Stomach (tissue), 9 donors: ENCODE results near the gene MTF1. TPM values are rescaled to one million over a fixed set of nuclear protein-coding genes. Genes with fewer than 3 reads are reported as not detected.

Experiments used
- DNase-seq, 2 donors: peaks; one replicate each; pipeline versions ENCODE4 v3.0.0 to v3.0.0-alpha.2; 2013 to 2019
- H3K27ac ChIP-seq, 5 donors: fragments of 200-600 bp in 4 of 5; sonication (generic) in 4 of 5; one replicate each; pipeline ENCODE4 v1.5.1; 2013 to 2019; ENCODE audit warnings: mild to moderate bottlenecking in 1 of 5, moderate library complexity in 1 of 5
- H3K27me3 ChIP-seq, 3 donors: fragments of 200-600 bp; sonication (generic); one replicate each; pipeline ENCODE4 v1.5.1; 2017 to 2019; ENCODE audit warnings: mixed run types in 1 of 3
- H3K36me3 ChIP-seq, 4 donors: fragments of 200-600 bp; sonication (generic); 1 replicate in 3 of 4; 2 replicates in 1 of 4; pipeline ENCODE4 v1.5.1; 2016 to 2019
- H3K4me1 ChIP-seq, 4 donors: fragments of 200-600 bp; sonication (generic); one replicate each; pipeline ENCODE4 v1.5.1; 2016 to 2019
- H3K4me3 ChIP-seq, 4 donors: fragments of 200-600 bp; sonication (generic) in 3 of 4; one replicate each; pipeline ENCODE4 v1.5.1; 2016 to 2019; ENCODE audit warnings: mild to moderate bottlenecking in 1 of 4
- H3K9me3 ChIP-seq, 4 donors: fragments of 200-600 bp; sonication (generic); one replicate each; pipeline ENCODE4 v1.5.1; 2016 to 2019
- EP300 ChIP-seq: sonication (generic); formaldehyde crosslinking; IDR thresholded peaks from one replicate; pipeline ENCODE4 v1.6.1; 2017; ENCODE audit warnings: antibody characterized with exemption
- POLR2A ChIP-seq, 4 donors: fragments of 450-650 bp; IDR thresholded peaks; one replicate each; pipeline ENCODE4 v1.6.1; 2016; ENCODE audit warnings: antibody characterized with exemption in 4 of 4, control low read depth in 2 of 4, mild to moderate bottlenecking in 1 of 4, moderate library complexity in 1 of 4
- POLR2AphosphoS5 ChIP-seq, 3 donors: sonication (generic); formaldehyde crosslinking; IDR thresholded peaks; one replicate each; pipeline ENCODE4 v1.6.1; 2016; ENCODE audit warnings: antibody characterized with exemption in 3 of 3
- WGBS, 5 donors: extraction: QIAGEN DNeasy Blood & Tissue Kit in 3 of 5; methylation state at CpG; one replicate each; pipeline versions ENCODE4 v1.1.5 to v1.1.7; 2013 to 2018; 5-methylcytosine and 5-hydroxymethylcytosine counted together
- intact Hi-C: fragments of 100-400 bp; cut with DNase I; formaldehyde crosslinking; loops from one replicate; pipeline ENCODE4 v1.15.1; 2023; ENCODE audit warnings: low total_unique reads
- polyA plus RNA-seq, 3 donors: library from polyadenylated mRNA; stranded (reverse); fragments of 200-250 nt; gene quantifications; one replicate each; pipeline ENCODE4 v1.2.3, GENCODE V29; 2013
- total RNA-seq, 5 donors: library from RNA; depleted of rRNA; stranded (reverse); fragments of >200 nt; gene quantifications; one replicate each; pipeline versions ENCODE4 v1.1.0 to v1.2.3, GENCODE V29; 2014 to 2016
- TF ChIP-seq, protein P1 (sequence below), 7 experiments: fragments of 450-650 bp in 4 of 7; fragments of 200-600 bp in 3 of 7; sonication (generic) in 3 of 7; IDR thresholded peaks; one replicate each; pipeline ENCODE4 v1.5.1; 2016 to 2019; ENCODE audit warnings: antibody characterized with exemption in 7 of 7, control low read depth in 2 of 7, mild to moderate bottlenecking in 1 of 7
- donor health status: healthy with polysubstance abuse.
- donor health status: Bipolar disorder and iron deficiency.
- donor health status: healthy.

The MTF1 gene
- total and polyA plus RNA-seq, 8 donors: 1.2 to 5.4 (median 2.8) TPM

DNA sequence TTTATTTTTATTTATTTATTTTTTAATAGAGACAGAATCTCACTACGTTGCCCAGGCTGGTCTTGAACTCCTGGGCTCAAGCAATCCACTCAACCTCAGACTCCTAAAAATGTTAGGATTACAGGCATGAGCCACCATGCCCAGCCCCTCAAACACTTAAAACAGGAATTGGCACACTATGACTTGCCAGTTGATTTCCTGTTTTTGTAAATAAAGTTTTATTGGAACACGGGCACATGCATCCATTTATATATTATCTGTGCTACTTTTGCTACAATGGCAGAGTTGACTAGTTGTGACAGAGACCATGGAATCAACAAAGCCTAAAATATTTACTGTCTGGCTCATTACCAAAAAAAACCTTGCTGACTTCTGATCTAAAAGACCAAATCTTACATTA is 35.4 kb downstream of the MTF1 start:
- H3K27ac ChIP-seq: no peak overlapping the region
- intact Hi-C loops: no loop called here
- peaks cover 31 to 99% (median 96%) of the 10 kb centered on the region in 4 donors for H3K36me3 ChIP-seq
- H3K4me3 ChIP-seq: no peak overlapping the region
- no peaks in the 10 kb centered on the region for H3K27me3 ChIP-seq
- no peaks in the 10 kb centered on the region for H3K9me3 ChIP-seq
- H3K4me1 ChIP-seq: no peaks in the 10 kb centered on the region
- DNase-seq: no peak
- 88 to 97% (median 91%) methylated on average over 2 of the region's 2 CpGs for WGBS, 5 donors
- no peak for TF ChIP-seq POLR2AphosphoS5 (IDR thresholded peaks at IDR 0.05)
- TF ChIP-seq EP300: no peak
- no peak for TF ChIP-seq POLR2A (IDR thresholded peaks at IDR 0.05)
- TF ChIP-seq, protein P1, sequence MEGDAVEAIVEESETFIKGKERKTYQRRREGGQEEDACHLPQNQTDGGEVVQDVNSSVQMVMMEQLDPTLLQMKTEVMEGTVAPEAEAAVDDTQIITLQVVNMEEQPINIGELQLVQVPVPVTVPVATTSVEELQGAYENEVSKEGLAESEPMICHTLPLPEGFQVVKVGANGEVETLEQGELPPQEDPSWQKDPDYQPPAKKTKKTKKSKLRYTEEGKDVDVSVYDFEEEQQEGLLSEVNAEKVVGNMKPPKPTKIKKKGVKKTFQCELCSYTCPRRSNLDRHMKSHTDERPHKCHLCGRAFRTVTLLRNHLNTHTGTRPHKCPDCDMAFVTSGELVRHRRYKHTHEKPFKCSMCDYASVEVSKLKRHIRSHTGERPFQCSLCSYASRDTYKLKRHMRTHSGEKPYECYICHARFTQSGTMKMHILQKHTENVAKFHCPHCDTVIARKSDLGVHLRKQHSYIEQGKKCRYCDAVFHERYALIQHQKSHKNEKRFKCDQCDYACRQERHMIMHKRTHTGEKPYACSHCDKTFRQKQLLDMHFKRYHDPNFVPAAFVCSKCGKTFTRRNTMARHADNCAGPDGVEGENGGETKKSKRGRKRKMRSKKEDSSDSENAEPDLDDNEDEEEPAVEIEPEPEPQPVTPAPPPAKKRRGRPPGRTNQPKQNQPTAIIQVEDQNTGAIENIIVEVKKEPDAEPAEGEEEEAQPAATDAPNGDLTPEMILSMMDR (IDR thresholded peaks at IDR 0.05): no peak

DNA sequence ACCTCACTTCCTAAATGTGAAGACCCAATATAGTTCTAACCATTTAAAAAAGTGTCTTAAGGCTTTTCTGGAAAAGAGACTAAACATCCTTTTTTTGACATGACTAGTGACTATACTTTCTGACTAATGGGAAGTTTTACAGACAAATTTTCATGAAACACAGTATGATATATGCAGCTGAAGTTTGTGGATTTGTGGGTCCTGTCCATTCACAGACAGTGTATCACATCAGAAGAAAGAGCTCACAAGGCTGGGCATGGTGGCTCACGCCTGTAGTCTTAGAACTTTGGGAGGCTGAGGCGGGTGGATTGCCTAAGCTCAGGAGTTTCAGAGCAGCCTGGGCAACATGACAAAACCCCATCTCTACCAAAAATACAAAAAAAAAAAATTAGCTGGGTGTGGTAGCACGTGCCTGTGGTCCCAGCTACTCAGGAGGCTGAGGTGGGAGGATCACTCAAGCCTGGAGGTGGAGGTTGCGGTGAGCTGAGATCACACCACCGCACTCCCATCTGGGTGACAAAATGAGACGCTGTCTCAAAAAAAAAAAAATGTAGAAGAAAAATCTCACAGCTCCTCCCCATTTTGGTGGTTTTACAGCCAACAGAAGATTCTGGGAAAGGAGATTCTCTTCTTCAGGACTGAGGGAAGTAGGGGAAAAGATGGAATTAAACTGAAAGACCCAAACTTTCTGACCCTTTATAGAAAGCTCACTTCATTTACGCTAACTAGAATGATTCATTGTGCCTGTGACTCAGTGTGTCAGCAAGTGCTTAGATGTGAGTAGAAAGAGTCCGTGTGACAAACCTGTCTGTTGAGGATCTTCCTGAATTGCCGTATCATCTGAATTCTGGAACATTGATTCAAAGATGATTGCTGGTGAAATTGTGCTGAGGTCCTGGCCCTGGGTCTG is 36.2 kb downstream of the MTF1 start:
- WGBS, 5 donors: 91 to 94% (median 92%) methylated on average over 9 of the region's 9 CpGs

DNA sequence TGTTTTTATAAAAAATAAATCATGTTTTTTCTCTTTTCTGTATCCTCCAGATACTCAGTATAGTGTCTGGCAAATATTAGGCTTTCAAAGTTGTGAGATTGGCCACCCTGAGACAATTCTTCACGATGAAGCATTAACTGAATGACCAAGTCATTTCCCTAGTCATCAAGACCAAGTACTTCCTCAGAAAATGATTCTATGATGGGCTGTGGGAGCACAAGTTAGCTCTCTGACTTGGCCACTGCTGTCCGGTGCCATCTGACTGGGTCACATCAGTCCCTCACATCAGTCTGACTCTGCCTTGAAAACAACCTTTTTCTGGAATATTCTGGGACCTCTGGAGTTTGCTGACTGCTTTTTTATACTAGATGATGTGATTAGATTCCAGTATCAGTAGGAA is 37.9 kb downstream of the MTF1 start:
- DNase-seq: no peak
- TF ChIP-seq EP300 (no peak), POLR2A (IDR thresholded peaks at IDR 0.05) (no peak), POLR2AphosphoS5 (IDR thresholded peaks at IDR 0.05) (no peak)
- TF ChIP-seq, protein P1 (IDR thresholded peaks at IDR 0.05): no peak
- Histone ChIP-seq H3K36me3 (peaks cover 31 to 97% (median 93%) of the 10 kb centered on the region in 4 donors), H3K4me3 (no peak overlapping the region), H3K4me1 (peaks cover 6 to 19% (median 9%) of the 10 kb centered on the region in 4 donors), H3K27me3 (no peaks in the 10 kb centered on the region), H3K9me3 (no peaks in the 10 kb centered on the region), H3K27ac (no peak overlapping the region)
- 89 to 99% (median 92%) methylated on average over 2 of the region's 2 CpGs for WGBS, 5 donors
- intact Hi-C loops: no loop called here

More for the DNA sequence above, 36.2 kb downstream of the MTF1 start:
- no peak for TF ChIP-seq EP300
- TF ChIP-seq, protein P1 (IDR thresholded peaks at IDR 0.05): no peak
- no peak for TF ChIP-seq POLR2AphosphoS5 (IDR thresholded peaks at IDR 0.05)
- Histone ChIP-seq H3K4me3 (no peak overlapping the region), H3K4me1 (peaks cover 0 to 2% (median 0%) of the 10 kb centered on the region in 4 donors), H3K9me3 (no peaks in the 10 kb centered on the region), H3K27ac (no peak overlapping the region), H3K36me3 (peaks cover 31 to 99% (median 96%) of the 10 kb centered on the region in 4 donors), H3K27me3 (no peaks in the 10 kb centered on the region)
- no peak for DNase-seq
- intact Hi-C loops: no loop called here

DNA sequence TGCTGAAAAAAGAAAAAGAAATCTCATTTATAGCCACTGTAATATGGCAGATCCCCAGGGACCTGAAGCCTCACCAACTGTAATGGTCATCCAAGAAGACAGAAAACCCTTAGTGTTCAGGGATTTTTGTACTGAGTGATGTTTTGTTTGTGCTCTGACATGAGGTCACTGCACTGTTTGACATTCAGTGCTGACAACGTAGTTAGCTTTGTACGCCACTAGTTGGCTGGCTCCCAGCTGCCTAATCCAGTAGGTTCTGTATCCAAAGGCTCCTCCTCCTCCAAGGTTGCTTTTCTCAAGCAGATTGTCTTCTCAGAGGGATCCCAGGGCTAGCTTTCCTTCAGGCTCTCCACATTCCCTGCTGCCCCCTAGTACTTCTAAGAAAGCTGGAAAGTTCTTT is 41.9 kb downstream of the MTF1 start:
- Histone ChIP-seq H3K4me3 (no peak overlapping the region), H3K27ac (peak overlapping the region; percentile 32 to 74 (median 51))
- TF ChIP-seq POLR2AphosphoS5 (IDR thresholded peaks at IDR 0.05) (peak in 1 of 3 donors; percentile 45), POLR2A (IDR thresholded peaks at IDR 0.05) (no peak)

More for the DNA sequence above, 41.9 kb downstream of the MTF1 start:
- H3K4me1 ChIP-seq: peaks cover 6 to 20% (median 9%) of the 10 kb centered on the region in 4 donors
- intact Hi-C loops: no loop called here
- H3K27me3 ChIP-seq: no peaks in the 10 kb centered on the region
- peak; percentile 81 to 83 for DNase-seq
- WGBS, 5 donors: 12 to 54% (median 23%) methylated on average over 2 of the region's 2 CpGs
- H3K36me3 ChIP-seq: peaks cover 33 to 92% (median 82%) of the 10 kb centered on the region in 4 donors
- H3K9me3 ChIP-seq: no peaks in the 10 kb centered on the region
